ENCODE measurements around the gene ESAM. TPM values are rescaled to one million over a fixed set of nuclear protein-coding genes. Genes with fewer than 3 reads are reported as not detected.

Gene ESAM
- total and polyA plus RNA-seq, 2 experiments from 2014 or later: 0.32 TPM; not detected in 1

- peaks cover 9% of the 10 kb centered on the region; the same call in 2 of the 3 replicates for H3K4me1 Mint-ChIP-seq
- H3K4me3 ChIP-seq: no peak overlapping the region
- H3K4me2 ChIP-seq: no peak overlapping the region
- DNase-seq (ENCODE audit: low spot score) (no peak), ATAC-seq (no peak)
- TF ChIP-seq JUNB (IDR thresholded peaks at IDR 0.05; ENCODE audit: unreplicated experiment) (no peak), ETS1 (IDR thresholded peaks at IDR 0.05) (no peak), REST (IDR thresholded peaks at IDR 0.05; ENCODE audit: unreplicated experiment) (no peak), ZNF114 (CRISPR knock-in tag; IDR thresholded peaks at IDR 0.05) (no peak), EZH2 (IDR thresholded peaks at IDR 0.05; ENCODE audit: low read depth, unreplicated experiment) (no peak), ZNF331 (CRISPR knock-in tag; IDR thresholded peaks at IDR 0.05; ENCODE audit: low read depth) (no peak), ZNF462 (CRISPR knock-in tag; IDR thresholded peaks at IDR 0.05) (no peak), STAT1 (IDR thresholded peaks at IDR 0.05; ENCODE audit: unreplicated experiment) (no peak), CTCF (conservative IDR thresholded peaks at IDR 0.05; ENCODE audit: low read depth in 2 of 2) (no peak), NANOG (IDR thresholded peaks at IDR 0.05; ENCODE audit: borderline replicate concordance) (no peak), POLR2AphosphoS5 (IDR thresholded peaks at IDR 0.05; ENCODE audit: low read depth) (no peak), EZH2phosphoT487 (IDR thresholded peaks at IDR 0.05; ENCODE audit: unreplicated experiment) (no peak), CREB1 (CRISPR knock-in tag; IDR thresholded peaks at IDR 0.05; ENCODE audit: low read depth) (no peak)
- H3K4me1 ChIP-seq (ENCODE audit: insufficient read depth): no peaks in the 10 kb centered on the region
- H3K36me3 ChIP-seq (ENCODE audit: insufficient read depth): no peaks in the 10 kb centered on the region; the same call in 1 of the 2 replicates
- peaks cover 72% of the 10 kb centered on the region for H3K79me2 ChIP-seq (replicated peaks; ENCODE audit: insufficient read depth)
- no peak overlapping the region for H3K4me3 Mint-ChIP-seq
- no peaks in the 10 kb centered on the region for H3K9me2 ChIP-seq (ENCODE audit: insufficient read depth)
- H2AFZ ChIP-seq: no peak overlapping the region
- H3K27ac ChIP-seq (ENCODE audit: low read depth): no peak overlapping the region
- peaks cover 7% of the 10 kb centered on the region; the same call in 2 of the 3 replicates for H3K36me3 Mint-ChIP-seq (ENCODE audit: low read depth)
- no peaks in the 10 kb centered on the region for H3F3A ChIP-seq (replicated peaks; ENCODE audit: low read depth)
- H3K27me3 ChIP-seq (ENCODE audit: insufficient read depth): no peaks in the 10 kb centered on the region
- peaks cover 5% of the 10 kb centered on the region for H4K20me1 ChIP-seq (replicated peaks; ENCODE audit: insufficient read depth)
- H3K27ac Mint-ChIP-seq: no peak overlapping the region
- H3K9me3 Mint-ChIP-seq: no peaks in the 10 kb centered on the region
- H3K27me3 Mint-ChIP-seq (ENCODE audit: insufficient read depth, low read depth, poor library complexity): no peaks in the 10 kb centered on the region
Measured at GRCh38 chr11:124779568-124779967, 17.5 kb upstream of the ESAM start.

All from GM23338 (cell line).